Ovary (tissue), 3 donors: ENCODE data around the gene MAP3K10.

ENCODE experiments used
- CTCF ChIP-seq, 3 donors: fragments of 450-650 bp in 2 of 3; fragments of 200-600 bp in 1 of 3; IDR thresholded peaks; one replicate each; pipeline versions ENCODE4 v1.5.1 to v1.8.0; 2016 to 2022; ENCODE audit warnings: antibody characterized with exemption in 3 of 3, mild to moderate bottlenecking in 1 of 3
- POLR2A ChIP-seq: fragments of 450-650 bp; IDR thresholded peaks from one replicate; pipeline ENCODE4 v1.6.1; 2017; ENCODE audit warnings: antibody characterized with exemption, mild to moderate bottlenecking, moderate library complexity
- donor health status: DM: no; HTN: no; CAD: no.

GRCh38 chr19:40233811-40234389, 42.7 kb downstream of the MAP3K10 start:
- no peak for TF ChIP-seq CTCF (IDR thresholded peaks at IDR 0.05)
- no peak for TF ChIP-seq POLR2A
